Head of caudate nucleus (tissue), 42 donors: Measurements from ENCODE around the gene COL9A3.
"Not testable (repeated sequence)": the region's sequence is repeated elsewhere in the genome, so short reads cannot be mapped to it uniquely, and the experiment has no call there.

ENCODE experiments used
- DNase-seq, 42 donors: peaks; one replicate each; pipeline versions ENCODE4 v3.0.0 to v3.0.0-alpha.2; 2020 to 2021; ENCODE audit warnings: mixed read lengths in 7 of 42
- intact Hi-C: fragments of 100-400 bp; cut with DNase I; formaldehyde crosslinking; loops from one replicate; pipeline ENCODE4 v1.15.0; 2022

Gene COL9A3

GRCh38 chr20:62859721-62860120 lies 42.9 kb downstream of the COL9A3 start:
- intact Hi-C loops: loop anchor here (5.0 kb wide), 1 partner anchor 47 kb away; no protein-coding TSS in a partner anchor
- no peak for DNase-seq

- intact Hi-C loops: no loop called here
- peak in 22 of 42 donors; percentile 23 to 82 (median 57) for DNase-seq
These were observed 43.6 kb downstream of the COL9A3 start for GRCh38 chr20:62860391-62860923.

- intact Hi-C loops: no loop called here
These were observed 44.3 kb downstream of the COL9A3 start for GRCh38 chr20:62860924-62861691.

GRCh38 chr20:62861726-62862336 lies 45.0 kb downstream of the COL9A3 start, which contains the start of gene TCFL5:
Gene TCFL5, minus strand, starts transcription at chr20:62861822. Its CDS starts 152 bp downstream, at chr20:62861670.
- peak; percentile 71 to 98 (median 93) for DNase-seq
- intact Hi-C loops: no loop called here

More at GRCh38 chr20:62860924-62861691, 44.3 kb downstream of the COL9A3 start:
- DNase-seq: peak in 9 of 42 donors; percentile 20 to 50 (median 41)

DNA sequence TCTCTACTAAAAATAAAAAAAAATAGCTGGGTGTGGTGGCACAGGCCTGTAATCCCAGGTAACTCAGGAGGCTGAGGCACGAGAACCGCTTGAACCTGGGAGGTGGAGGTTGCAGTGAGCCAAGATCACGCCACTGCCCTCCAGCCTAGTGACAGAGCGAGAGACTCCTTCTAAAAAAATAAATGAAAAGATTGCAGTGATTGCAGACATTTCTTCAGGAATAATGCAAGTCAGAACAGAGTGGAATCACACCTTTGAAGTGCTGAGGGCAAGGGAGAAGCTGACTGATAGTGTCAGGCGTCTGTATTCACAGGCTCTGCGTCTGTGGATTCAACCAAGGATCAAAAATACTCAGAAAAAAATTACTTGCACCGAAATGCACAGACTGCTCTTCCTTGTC lies 47.4 kb downstream of the COL9A3 start:
- intact Hi-C loops: no loop called here

GRCh38 chr20:62872184-62872847 lies 55.5 kb downstream of the COL9A3 start:
- no peak for DNase-seq
- intact Hi-C loops: no loop called here

More for the DNA sequence above, 47.4 kb downstream of the COL9A3 start:
- DNase-seq: no peak

GRCh38 chr20:62872862-62873261 lies 56.0 kb downstream of the COL9A3 start:
- intact Hi-C loops: no loop called here
- no peak for DNase-seq

DNA sequence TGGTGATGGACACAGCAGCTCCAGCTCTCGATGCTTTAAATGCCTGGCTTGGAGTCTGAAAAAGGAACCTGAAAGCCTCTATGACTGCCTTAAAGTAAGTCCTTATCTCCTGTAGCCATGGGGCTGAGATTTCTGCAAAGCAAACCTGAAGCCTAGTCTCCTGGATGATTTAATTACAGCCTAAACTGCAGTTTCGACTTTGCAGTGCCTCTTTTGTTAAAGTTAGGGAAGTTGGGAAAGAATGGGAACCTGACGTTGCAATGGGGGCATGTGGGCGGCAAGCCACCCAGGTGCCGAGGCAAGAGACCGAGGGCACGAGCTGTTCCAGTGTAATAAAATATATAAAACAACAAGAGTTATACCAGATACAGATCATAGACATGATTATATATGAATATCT lies 56.4 kb downstream of the COL9A3 start:
- DNase-seq: peak in 15 of 42 donors; percentile 25 to 66 (median 52)
- intact Hi-C loops: no loop called here

DNA sequence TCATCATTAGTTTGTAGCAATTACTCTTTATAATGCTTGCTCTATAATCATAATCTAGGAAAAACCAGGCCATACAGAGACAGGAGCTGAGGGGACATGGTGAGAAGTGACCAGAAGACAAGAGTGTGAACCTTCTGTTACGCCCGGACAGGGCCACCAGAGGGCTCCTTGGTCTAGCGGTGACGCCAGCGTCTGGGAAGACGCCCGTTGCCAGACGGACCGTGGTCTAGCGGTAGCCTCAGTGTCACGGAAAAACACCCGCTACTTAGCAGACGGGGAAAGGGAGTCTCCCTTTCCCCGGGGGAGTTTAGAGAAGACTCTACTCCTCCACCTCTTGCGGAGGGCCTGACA lies 56.8 kb downstream of the COL9A3 start:
- peak; percentile 42 to 87 (median 75) for DNase-seq
- intact Hi-C loops: not testable (repeated sequence)

DNA sequence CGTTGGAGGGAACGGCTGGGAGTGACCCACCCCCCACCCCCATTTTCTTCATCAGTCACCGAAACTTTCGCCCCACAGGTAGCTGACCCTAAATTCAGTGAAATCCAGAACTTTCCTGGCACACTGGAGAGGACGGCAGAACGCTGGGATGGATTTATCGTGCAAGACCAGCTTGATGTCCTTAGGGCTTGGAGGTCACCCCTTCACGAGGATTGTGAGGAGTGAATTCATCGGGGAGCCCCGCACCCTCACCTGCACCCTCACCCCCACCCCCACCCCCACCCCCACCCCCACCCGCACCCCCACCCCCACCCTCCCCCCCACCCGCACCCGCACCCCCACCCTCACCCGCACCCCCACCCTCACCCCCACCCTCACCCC lies 58.1 kb downstream of the COL9A3 start:
- intact Hi-C loops: no loop called here
- DNase-seq: no peak

DNA sequence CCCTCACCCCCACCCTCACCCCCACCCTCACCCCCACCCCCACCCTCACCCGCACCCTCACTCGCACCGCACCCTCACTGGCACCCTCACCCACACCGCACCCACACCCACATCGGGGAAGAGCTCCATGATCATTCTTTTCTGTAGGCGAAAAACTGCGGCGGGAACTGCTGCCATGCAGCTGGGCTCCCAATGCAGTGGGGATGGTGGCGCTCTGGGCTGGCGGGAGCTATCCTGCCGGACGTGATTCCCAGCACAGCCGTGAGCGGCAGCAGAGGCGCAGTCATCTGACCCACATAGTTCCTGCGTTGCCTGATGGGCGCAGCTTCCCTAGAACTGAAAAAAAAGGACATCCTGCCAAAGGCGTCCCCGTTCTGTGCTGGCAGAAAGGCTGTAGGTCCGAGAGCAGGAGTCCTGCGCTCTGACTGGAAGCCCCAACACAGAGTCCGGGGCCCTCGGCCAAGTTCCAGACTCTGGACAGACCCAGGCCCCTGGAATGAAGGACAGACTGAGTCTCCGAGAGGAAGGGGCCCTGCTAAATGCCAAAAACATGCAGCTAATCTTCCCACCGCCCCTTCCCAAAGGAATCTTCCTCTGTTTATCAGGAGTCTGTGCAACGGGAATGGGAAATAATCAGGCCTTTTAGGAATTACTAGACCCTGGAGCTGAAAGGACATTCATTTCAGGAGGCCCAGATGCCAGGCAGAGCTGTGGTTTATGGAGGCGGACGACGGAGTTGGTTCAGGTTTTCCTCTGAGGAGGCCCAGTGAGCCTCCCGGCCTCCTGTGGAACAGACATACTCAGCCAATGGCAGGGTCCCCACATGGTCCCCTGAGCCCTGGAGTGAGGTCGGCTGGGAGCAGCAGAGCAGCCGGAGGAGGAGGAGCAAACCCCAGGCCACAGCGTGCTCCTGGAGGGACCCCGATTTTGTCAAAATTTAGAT lies 58.8 kb downstream of the COL9A3 start:
- intact Hi-C loops: no loop called here
- DNase-seq: peak; percentile 61 to 88 (median 78)

- no peak for DNase-seq
- intact Hi-C loops: no loop called here
These were observed 59.7 kb downstream of the COL9A3 start for GRCh38 chr20:62876501-62876901.

DNA sequence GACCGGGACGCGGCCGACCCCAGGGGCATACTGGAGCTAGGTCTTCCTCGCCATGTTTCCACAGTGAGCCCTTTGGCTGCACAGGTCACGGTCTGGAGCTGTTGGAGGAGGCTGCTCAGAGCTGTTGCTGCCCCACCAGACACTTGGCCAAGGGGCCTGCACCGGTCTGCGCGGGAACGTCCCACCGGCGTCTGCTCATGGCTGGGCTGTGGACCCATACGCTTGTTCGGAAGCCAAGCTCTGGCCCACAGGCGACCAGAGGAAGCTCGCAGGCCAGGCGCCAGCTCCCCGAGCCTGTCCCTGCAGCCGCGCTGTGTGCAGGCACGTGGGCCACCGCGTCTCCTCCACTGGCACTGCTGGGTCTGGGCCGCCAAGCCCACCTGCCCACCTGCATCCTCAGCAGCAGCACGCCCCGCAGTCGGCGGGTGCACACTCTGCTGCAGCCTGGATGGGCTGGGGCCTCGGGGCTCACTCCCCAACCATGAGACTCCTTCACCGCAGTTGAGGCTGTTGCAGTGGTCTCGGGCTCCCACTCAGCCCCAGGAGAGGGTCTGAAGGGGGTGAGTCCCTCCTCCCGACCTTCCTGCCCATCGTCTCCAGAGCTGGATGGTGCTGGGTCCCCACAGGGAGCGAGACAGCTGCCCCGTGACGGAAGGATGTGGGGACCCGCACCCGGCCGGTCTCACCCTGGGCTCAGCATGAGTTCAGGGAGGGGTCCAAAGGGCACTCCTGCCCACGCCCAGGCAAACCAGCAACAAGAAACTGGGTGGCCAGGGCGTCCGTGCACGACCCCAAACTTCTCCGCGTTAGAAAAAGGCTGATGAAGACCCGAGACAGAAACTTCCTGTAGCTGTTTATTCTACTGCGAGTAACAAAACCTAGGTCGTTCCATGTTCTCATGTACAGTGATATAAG lies 60.3 kb downstream of the COL9A3 start:
- DNase-seq: peak in 6 of 42 donors; percentile 9 to 49 (median 35)
- intact Hi-C loops: no loop called here

DNA sequence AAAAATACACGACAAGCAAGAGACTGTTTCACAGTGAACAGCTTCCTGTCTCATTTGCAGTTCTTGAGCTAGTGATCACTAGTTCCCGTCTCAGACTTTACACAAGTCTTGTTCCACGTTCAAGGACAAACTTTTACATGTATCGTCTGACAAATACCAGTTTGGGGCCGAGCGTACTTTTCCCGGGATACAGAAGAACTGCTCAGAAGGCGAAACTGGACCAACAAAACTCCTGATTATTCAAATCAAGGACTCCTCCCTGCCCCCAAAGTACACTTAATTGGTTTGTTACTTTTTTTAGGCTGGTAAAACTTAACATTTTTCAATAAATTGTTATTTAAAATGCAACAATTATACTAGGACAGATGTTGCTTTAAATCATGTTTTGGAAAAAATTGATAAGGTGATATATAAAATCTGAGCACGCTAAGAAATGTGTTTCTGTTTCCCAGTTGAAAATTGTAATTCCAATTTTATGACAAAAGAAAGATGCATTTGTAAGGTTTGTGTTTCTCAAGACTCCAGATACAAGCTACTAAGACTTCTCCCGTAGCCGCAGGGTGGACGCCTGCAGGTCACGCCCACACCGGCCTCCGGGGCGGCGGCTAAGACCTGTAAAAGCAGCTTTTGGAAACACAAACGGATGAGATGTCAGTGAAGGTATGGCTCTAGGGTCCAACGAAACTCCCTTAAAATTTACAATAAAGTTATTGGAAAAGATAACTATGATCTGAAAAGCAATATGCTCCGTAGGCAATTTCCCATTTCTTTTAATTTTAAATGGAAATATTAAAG lies 61.6 kb downstream of the COL9A3 start:
- intact Hi-C loops: no loop called here
- DNase-seq: no peak

DNA sequence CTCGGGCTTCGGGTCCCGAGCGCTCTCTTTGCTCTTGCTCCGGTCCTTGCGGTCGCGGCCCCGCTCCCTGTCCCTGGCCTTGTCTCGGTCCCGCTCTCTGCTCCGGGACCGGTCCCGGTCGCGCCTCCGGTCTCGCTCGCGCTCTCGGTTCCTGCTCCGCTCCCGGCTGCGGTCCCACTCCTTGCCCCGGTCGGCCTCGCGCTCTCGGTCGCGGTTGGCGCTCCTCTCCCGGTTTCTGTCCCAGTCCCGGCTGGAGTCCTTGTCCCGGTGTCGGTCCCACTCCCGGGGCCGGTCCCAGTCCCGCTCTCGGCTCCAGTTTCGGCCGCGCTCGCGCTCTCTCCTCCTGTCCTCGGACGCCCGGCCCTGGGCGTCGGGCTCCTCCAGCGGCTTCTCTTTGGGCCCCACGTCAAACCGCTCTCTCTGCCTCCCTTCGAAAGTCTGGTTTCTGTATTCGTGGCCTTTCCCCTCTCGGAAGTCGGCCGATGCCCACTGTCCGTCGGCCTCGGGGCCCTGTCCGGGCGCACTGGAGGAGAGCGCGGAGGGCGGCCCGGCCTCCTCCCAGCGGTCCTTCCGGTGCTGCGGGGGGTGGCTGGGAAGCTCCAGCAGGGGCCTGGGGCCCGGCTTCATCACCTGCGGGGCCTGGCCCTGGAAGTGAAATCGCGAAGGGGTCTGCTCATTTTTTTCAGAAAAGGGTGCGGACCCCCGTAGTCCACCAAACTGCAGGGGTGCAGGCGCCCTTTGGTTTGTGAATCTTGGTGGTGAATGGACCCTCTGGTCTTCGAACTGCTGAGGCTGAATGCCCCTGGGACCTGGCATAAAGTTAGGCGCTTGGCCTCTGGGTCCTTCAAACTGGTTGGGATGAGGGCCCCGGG lies 62.7 kb downstream of the COL9A3 start:
- no peak for DNase-seq
- intact Hi-C loops: no loop called here
